NCI-H1092 (cell line): ENCODE results near the gene CFAP54.

Source experiments
- DNase-seq: peaks from one replicate; lab custom pipeline; 2025; lab: John Stamatoyannopoulos, UW

Gene CFAP54

GRCh38 chr12:96892104-96892503 lies 402.7 kb downstream of the CFAP54 start:
- no peak for DNase-seq

GRCh38 chr12:96897421-96897820 lies 408.0 kb downstream of the CFAP54 start:
- no peak for DNase-seq

- DNase-seq = no peak
Measured at GRCh38 chr12:96901175-96901574, 411.8 kb downstream of the CFAP54 start.

- DNase-seq = no peak
Measured at GRCh38 chr12:96902076-96902475, 412.7 kb downstream of the CFAP54 start.

- no peak for DNase-seq
Measured at GRCh38 chr12:96906498-96906848, 417.1 kb downstream of the CFAP54 start.

- DNase-seq = peak; percentile 53
Measured at GRCh38 chr12:96906849-96907670, 417.7 kb downstream of the CFAP54 start, which contains the start of gene NEDD1. Gene NEDD1, plus strand, starts transcription at chr12:96907257. Its CDS starts 2,503 bp downstream, at chr12:96909760.

- no peak for DNase-seq
Measured at GRCh38 chr12:96907671-96908422, 418.5 kb downstream of the CFAP54 start.

- no peak for DNase-seq
Measured at GRCh38 chr12:96908423-96908675, 419.0 kb downstream of the CFAP54 start.

- DNase-seq = no peak
Measured at GRCh38 chr12:96912261-96912660, 422.9 kb downstream of the CFAP54 start.

GRCh38 chr12:96912943-96913342 lies 423.6 kb downstream of the CFAP54 start:
- DNase-seq = no peak

- no peak for DNase-seq
Measured at GRCh38 chr12:96919510-96920210, 430.3 kb downstream of the CFAP54 start.
